Raji (cell line): ENCODE measurements around the gene PALMD.

Experiments
- POLR2A ChIP-seq: IDR thresholded peaks from 2 replicates; pipeline ENCODE4 v1.6.1; 2011; ENCODE audit warnings: low read depth, low read length, control low read depth; ENCODE audit not compliant: insufficient read depth

The PALMD gene

GRCh38 chr1:99665212-99665611 lies 19.3 kb downstream of the PALMD start:
- no peak for TF ChIP-seq POLR2A

- no peak for TF ChIP-seq POLR2A
These were observed 23.5 kb downstream of the PALMD start for GRCh38 chr1:99669376-99669775.

- TF ChIP-seq POLR2A: no peak
These were observed 23.9 kb downstream of the PALMD start for GRCh38 chr1:99669821-99670220.

GRCh38 chr1:99670583-99670982 lies 24.7 kb downstream of the PALMD start:
- no peak for TF ChIP-seq POLR2A

- TF ChIP-seq POLR2A: no peak
These were observed 26.1 kb downstream of the PALMD start for GRCh38 chr1:99672038-99672437.

- no peak for TF ChIP-seq POLR2A
These were observed 26.8 kb downstream of the PALMD start for GRCh38 chr1:99672530-99673213.

DNA sequence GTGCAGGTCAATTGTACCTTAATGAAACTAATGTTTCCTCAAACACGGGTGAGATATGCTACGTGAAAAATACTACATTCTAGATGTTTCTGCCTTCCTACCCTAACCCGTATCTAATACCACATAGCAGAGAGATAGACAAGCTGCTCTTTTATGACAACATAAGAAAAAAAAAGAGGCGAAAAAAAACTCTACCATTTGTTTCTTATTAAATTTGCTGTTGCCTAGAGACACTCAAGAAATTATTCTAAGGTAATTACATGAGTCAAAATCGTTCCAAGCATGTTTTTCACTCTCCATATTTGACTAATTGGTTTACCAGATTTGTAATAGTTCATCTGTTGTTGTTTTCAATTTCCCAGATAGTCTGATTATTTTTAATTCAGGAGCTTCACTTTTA lies 27.4 kb downstream of the PALMD start:
- TF ChIP-seq POLR2A: no peak

- no peak for TF ChIP-seq POLR2A
These were observed 28.5 kb downstream of the PALMD start for GRCh38 chr1:99674115-99675064.

DNA sequence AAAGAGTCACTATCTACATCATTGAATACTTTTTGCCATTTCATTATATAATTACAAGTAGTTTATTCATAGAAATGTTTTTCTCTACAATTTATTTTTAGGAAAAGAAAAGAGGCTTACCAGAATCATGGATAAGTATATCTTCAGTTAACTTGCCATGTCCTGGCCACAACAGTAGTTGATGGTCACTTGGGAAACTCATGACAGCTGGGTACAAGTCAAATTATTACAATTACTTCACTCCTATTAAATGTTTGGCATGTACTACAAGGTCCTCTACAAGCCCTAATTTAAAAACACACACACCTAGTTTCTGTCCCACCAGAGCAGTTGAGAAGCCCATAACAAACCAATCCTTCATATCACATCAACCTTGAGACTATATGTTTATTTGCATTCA lies 29.4 kb downstream of the PALMD start:
- no peak for TF ChIP-seq POLR2A

GRCh38 chr1:99675994-99676393 lies 30.1 kb downstream of the PALMD start:
- no peak for TF ChIP-seq POLR2A

GRCh38 chr1:99676876-99677275 lies 31.0 kb downstream of the PALMD start:
- TF ChIP-seq POLR2A: no peak

DNA sequence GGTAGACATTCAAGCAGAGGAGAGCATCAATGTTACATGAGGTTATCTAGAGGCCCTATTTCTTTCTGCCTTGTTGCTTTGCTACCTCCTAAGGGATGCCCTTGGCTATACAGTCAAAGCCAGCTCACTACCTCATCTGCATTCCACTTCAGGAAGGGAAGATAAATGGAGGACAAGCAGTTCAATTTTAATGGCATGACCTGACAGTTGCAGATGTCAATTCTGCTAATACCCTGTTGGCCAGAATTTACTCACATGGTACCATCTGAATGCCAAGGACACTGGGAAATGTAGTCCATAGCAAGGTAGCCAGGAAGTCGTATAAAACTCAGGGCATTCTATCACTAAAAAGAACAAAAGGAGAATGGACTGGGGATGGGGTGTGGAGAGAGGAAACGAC lies 31.5 kb downstream of the PALMD start:
- no peak for TF ChIP-seq POLR2A

- TF ChIP-seq POLR2A: no peak
These were observed 34.4 kb downstream of the PALMD start for GRCh38 chr1:99680270-99680669.

- TF ChIP-seq POLR2A: no peak
These were observed 35.7 kb downstream of the PALMD start for GRCh38 chr1:99681583-99681982.

DNA sequence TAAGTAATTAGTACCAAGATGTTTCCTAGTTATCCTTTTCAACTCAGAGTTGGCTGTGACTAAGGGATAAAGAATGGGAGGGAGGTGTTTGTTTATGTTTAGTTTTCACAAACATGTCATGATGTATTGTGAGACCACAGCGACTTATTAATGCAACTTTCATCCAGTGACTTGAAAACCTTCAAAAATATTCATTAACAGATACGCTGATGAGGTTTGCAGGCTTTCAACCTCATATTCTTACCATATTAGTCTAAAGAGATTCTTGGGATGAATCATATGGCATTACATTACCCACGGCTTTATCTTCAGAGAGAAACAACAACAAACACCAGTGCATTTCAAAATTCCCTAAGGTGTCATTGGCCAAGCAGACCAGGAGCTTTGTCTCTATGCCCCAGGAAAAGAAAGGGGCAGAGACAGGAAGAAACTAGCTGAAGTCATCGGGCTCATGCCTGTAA lies 36.4 kb downstream of the PALMD start:
- TF ChIP-seq POLR2A: no peak
